Vagina (tissue), 2 donors: Measurements from ENCODE around the gene SPHK1.

Experiments used
- POLR2A ChIP-seq, 2 donors: fragments of 450-650 bp; IDR thresholded peaks; one replicate each; pipeline ENCODE4 v1.6.1; 2017; ENCODE audit warnings: antibody characterized with exemption in 2 of 2, mild to moderate bottlenecking in 2 of 2, moderate library complexity in 2 of 2
- POLR2AphosphoS5 ChIP-seq, 2 donors: sonication (generic); formaldehyde crosslinking; IDR thresholded peaks; one replicate each; pipeline ENCODE4 v1.9.0; 2017; ENCODE audit warnings: antibody characterized with exemption in 2 of 2, mild to moderate bottlenecking in 2 of 2, low read depth in 1 of 2; ENCODE audit not compliant: insufficient read depth in 1 of 2
- TF ChIP-seq, protein P1 (sequence below), 3 experiments: fragments of 450-650 bp in 2 of 3; fragments of 200-600 bp in 1 of 3; sonication (generic) in 1 of 3; IDR thresholded peaks; one replicate each; pipeline ENCODE4 v1.5.1; 2017 to 2019; ENCODE audit warnings: antibody characterized with exemption in 3 of 3, mild to moderate bottlenecking in 2 of 3, moderate library complexity in 2 of 3

- TF ChIP-seq, protein P1, sequence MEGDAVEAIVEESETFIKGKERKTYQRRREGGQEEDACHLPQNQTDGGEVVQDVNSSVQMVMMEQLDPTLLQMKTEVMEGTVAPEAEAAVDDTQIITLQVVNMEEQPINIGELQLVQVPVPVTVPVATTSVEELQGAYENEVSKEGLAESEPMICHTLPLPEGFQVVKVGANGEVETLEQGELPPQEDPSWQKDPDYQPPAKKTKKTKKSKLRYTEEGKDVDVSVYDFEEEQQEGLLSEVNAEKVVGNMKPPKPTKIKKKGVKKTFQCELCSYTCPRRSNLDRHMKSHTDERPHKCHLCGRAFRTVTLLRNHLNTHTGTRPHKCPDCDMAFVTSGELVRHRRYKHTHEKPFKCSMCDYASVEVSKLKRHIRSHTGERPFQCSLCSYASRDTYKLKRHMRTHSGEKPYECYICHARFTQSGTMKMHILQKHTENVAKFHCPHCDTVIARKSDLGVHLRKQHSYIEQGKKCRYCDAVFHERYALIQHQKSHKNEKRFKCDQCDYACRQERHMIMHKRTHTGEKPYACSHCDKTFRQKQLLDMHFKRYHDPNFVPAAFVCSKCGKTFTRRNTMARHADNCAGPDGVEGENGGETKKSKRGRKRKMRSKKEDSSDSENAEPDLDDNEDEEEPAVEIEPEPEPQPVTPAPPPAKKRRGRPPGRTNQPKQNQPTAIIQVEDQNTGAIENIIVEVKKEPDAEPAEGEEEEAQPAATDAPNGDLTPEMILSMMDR (IDR thresholded peaks at IDR 0.05): no peak
- TF ChIP-seq POLR2AphosphoS5 (IDR thresholded peaks at IDR 0.05; ENCODE audit: insufficient read depth in 1 of 2, low read depth in 1 of 2): no peak
- TF ChIP-seq POLR2A (IDR thresholded peaks at IDR 0.05): no peak
These were observed 18.3 kb downstream of the SPHK1 start for GRCh38 chr17:76402711-76403110.
